Uterus (tissue), 4 donors: Measurements from ENCODE around the gene SYTL5. TPM values are rescaled to one million over a fixed set of nuclear protein-coding genes. Genes with fewer than 3 reads are reported as not detected.

Experiments used
- DNase-seq, 2 donors: peaks; one replicate each; pipeline ENCODE4 v3.0.0-alpha.2; 2019 to 2020
- H3K27ac ChIP-seq, 2 donors: fragments of 200-600 bp; sonication (generic); 1 replicate in 1 of 2; 2 replicates in 1 of 2; pipeline ENCODE4 v1.5.1; 2016 to 2018
- H3K27me3 ChIP-seq, 2 donors: fragments of 200-600 bp; sonication (generic); one replicate each; pipeline ENCODE4 v1.5.1; 2018 to 2019; ENCODE audit warnings: control low read depth in 1 of 2
- H3K36me3 ChIP-seq, 2 donors: fragments of 200-600 bp; sonication (generic); one replicate each; pipeline ENCODE4 v1.5.1; 2019; ENCODE audit warnings: control low read depth in 1 of 2
- H3K4me1 ChIP-seq, 2 donors: fragments of 200-600 bp; sonication (generic); one replicate each; pipeline ENCODE4 v1.5.1; 2018 to 2019; ENCODE audit warnings: control low read depth in 1 of 2
- H3K4me3 ChIP-seq, 2 donors: fragments of 200-600 bp; sonication (generic); 1 replicate in 1 of 2; 2 replicates in 1 of 2; pipeline ENCODE4 v1.5.1; 2018 to 2019; ENCODE audit warnings: mild to moderate bottlenecking in 1 of 2
- H3K9me3 ChIP-seq, 2 donors: fragments of 200-600 bp; sonication (generic); one replicate each; pipeline ENCODE4 v1.5.1; 2019; ENCODE audit warnings: control low read depth in 1 of 2
- POLR2A ChIP-seq, 2 donors: fragments of 450-650 bp; IDR thresholded peaks; one replicate each; pipeline ENCODE4 v1.6.1; 2016; ENCODE audit warnings: antibody characterized with exemption in 2 of 2, mild to moderate bottlenecking in 1 of 2, moderate library complexity in 1 of 2
- intact Hi-C: fragments of 100-400 bp; cut with DNase I; formaldehyde crosslinking; loops from one replicate; pipeline ENCODE4 v1.15.1; 2023; ENCODE audit warnings: low total_unique reads
- total RNA-seq, 4 donors: library from RNA; depleted of rRNA in 3 of 4; stranded (reverse); fragments of >200 nt in 3 of 4; gene quantifications; one replicate each; pipeline versions ENCODE4 v1.1.0 to v1.2.4, GENCODE V29; 2014 to 2023
- TF ChIP-seq, protein P1 (sequence below), 4 experiments: fragments of 200-600 bp in 2 of 4; fragments of 450-650 bp in 2 of 4; sonication (generic) in 2 of 4; IDR thresholded peaks; one replicate each; pipeline ENCODE4 v1.5.1; 2016 to 2019; ENCODE audit warnings: antibody characterized with exemption in 4 of 4, mild to moderate bottlenecking in 2 of 4, moderate library complexity in 1 of 4
- donor health status: DM: yes; HTN: yes; CAD: no.

SYTL5 gene
- total RNA-seq, 4 donors from 2014 or later: under 0.01 to 3.1 (median 1.6) TPM

DNA sequence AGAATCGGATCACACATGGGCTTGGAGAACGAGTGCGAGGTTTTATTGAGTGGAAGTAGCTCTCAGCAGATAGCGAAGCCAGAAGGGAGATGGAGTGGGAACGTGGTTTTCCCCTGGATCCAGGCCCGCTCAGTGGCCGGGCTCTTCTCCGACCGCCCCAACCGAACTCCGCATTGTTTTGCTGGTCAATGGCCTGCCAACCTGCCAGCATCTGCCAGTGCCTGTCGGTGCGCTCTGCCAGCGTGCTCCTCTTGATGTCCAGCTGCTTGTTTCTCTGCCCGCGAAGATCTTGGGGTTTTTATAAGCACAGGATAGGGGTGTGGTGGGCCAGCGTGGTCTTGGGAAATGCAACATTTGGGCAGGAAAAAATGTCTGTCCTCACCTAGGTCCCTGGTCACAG lies 5.6 kb upstream of the SYTL5 start:
- H3K36me3 ChIP-seq: no peaks in the 10 kb centered on the region
- no peaks in the 10 kb centered on the region for H3K27me3 ChIP-seq
- TF ChIP-seq POLR2A (IDR thresholded peaks at IDR 0.05): no peak
- TF ChIP-seq, protein P1, sequence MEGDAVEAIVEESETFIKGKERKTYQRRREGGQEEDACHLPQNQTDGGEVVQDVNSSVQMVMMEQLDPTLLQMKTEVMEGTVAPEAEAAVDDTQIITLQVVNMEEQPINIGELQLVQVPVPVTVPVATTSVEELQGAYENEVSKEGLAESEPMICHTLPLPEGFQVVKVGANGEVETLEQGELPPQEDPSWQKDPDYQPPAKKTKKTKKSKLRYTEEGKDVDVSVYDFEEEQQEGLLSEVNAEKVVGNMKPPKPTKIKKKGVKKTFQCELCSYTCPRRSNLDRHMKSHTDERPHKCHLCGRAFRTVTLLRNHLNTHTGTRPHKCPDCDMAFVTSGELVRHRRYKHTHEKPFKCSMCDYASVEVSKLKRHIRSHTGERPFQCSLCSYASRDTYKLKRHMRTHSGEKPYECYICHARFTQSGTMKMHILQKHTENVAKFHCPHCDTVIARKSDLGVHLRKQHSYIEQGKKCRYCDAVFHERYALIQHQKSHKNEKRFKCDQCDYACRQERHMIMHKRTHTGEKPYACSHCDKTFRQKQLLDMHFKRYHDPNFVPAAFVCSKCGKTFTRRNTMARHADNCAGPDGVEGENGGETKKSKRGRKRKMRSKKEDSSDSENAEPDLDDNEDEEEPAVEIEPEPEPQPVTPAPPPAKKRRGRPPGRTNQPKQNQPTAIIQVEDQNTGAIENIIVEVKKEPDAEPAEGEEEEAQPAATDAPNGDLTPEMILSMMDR (IDR thresholded peaks at IDR 0.05): no peak
- no peaks in the 10 kb centered on the region for H3K4me1 ChIP-seq
- DNase-seq: no peak
- no peak overlapping the region for H3K27ac ChIP-seq
- intact Hi-C loops: no loop called here
- no peaks in the 10 kb centered on the region for H3K9me3 ChIP-seq
- no peak overlapping the region for H3K4me3 ChIP-seq

DNA sequence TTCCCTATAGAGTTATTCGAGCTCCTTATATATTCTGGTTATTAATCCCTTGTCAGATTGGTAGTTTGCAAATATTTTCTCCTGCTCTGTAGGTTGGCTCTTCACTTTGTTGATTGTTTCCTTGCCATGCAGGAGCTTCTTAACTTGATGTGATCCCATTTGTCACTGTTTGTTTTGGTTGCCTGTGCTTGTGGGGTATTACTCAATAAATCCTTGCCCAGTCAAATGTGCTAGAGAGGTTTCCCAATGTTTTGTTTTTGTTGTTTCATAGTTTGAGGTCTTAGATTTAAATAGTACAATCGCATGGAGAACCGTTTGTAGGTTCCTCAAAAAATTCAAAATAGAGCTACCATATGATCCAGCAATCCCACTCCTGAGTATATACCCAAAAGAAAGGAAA lies 2.3 kb upstream of the SYTL5 start:
- Histone ChIP-seq H3K4me1 (no peaks in the 10 kb centered on the region), H3K4me3 (no peak overlapping the region), H3K36me3 (no peaks in the 10 kb centered on the region), H3K27ac (no peak overlapping the region), H3K9me3 (no peaks in the 10 kb centered on the region), H3K27me3 (no peaks in the 10 kb centered on the region)
- DNase-seq: no peak
- no peak for TF ChIP-seq POLR2A (IDR thresholded peaks at IDR 0.05)
- TF ChIP-seq, protein P1 (IDR thresholded peaks at IDR 0.05): no peak
- intact Hi-C loops: no loop called here

DNA sequence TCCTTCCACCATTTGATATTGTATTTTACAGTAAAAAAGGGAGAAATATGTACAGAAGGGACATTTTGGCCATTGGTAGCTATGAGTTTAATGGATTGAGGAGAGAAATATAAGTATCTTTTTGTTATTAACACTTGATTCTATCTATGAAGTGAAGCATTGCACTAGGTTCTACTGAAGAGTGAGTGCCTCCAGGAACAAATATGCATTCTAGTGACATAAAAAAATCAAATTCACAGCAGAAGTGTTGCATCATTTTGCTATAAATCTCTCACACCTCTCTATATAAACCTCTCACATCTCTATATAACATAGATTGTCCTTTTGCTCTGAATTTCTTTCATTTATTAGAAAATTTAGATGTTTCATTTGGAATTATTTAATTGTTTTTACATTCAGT lies 425 bp downstream of the SYTL5 start:
- intact Hi-C loops: no loop called here
- no peaks in the 10 kb centered on the region for H3K4me1 ChIP-seq
- no peaks in the 10 kb centered on the region for H3K27me3 ChIP-seq
- TF ChIP-seq, protein P1 (IDR thresholded peaks at IDR 0.05): no peak
- no peak for TF ChIP-seq POLR2A (IDR thresholded peaks at IDR 0.05)
- H3K4me3 ChIP-seq: no peak overlapping the region
- H3K9me3 ChIP-seq: no peaks in the 10 kb centered on the region
- no peak overlapping the region for H3K27ac ChIP-seq
- DNase-seq: no peak
- no peaks in the 10 kb centered on the region for H3K36me3 ChIP-seq

DNA sequence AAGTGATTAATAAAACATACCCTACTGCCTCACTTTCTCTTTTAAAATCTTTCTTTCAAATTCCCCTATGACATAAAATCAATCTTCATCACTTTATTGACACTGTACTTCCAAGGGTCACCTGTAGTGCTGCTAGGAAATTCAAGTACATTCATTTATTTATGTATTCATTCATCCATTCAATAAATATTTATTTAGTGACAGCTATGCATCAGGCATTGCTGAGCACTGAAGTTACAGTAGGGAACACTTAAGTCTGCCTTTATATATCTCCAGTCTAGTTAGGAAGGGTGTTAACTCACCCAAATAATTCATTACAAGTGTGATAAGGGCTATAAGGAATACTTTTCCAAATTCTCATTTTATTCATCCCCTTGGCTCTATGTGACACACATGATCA lies 2.3 kb downstream of the SYTL5 start:
- H3K27ac ChIP-seq: no peak overlapping the region

DNA sequence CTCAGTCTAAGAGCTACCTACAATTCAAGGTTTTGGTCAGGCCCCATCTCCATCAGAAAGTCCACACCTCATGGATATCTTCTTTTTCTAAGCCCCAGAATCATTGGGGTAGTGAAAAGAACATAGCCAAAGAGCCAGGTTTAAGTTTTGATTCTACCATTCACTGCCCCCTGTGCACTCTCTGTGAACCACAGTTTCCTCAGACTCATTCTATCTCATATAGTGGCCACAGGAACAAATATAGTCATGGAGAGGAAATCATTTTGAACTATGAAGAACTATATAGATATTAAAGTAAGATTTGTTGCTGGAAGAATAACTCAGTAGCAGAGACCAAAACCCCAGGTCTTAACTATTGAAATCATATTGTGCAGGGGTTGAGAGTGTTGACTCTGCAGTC lies 3.3 kb downstream of the SYTL5 start:
- DNase-seq: no peak

More for the DNA sequence above, 2.3 kb downstream of the SYTL5 start:
- intact Hi-C loops: no loop called here
- Histone ChIP-seq H3K36me3 (no peaks in the 10 kb centered on the region), H3K27me3 (no peaks in the 10 kb centered on the region), H3K4me3 (no peak overlapping the region), H3K4me1 (no peaks in the 10 kb centered on the region), H3K9me3 (no peaks in the 10 kb centered on the region)
- no peak for TF ChIP-seq POLR2A (IDR thresholded peaks at IDR 0.05)
- TF ChIP-seq, protein P1 (IDR thresholded peaks at IDR 0.05): no peak
- no peak for DNase-seq

More for the DNA sequence above, 3.3 kb downstream of the SYTL5 start:
- Histone ChIP-seq H3K27me3 (no peaks in the 10 kb centered on the region), H3K9me3 (no peaks in the 10 kb centered on the region), H3K4me3 (no peak overlapping the region), H3K27ac (no peak overlapping the region), H3K36me3 (no peaks in the 10 kb centered on the region), H3K4me1 (no peaks in the 10 kb centered on the region)
- intact Hi-C loops: no loop called here
- no peak for TF ChIP-seq POLR2A (IDR thresholded peaks at IDR 0.05)
- TF ChIP-seq, protein P1 (IDR thresholded peaks at IDR 0.05): no peak
